HG02970 (cell line): ENCODE measurements around the gene RSU1.
"Not testable (repeated sequence)": the region's sequence is repeated elsewhere in the genome, so short reads cannot be mapped to it uniquely, and the experiment has no call there.

Source experiments
- ATAC-seq: cut with Tn5 transposase; IDR thresholded peaks from one replicate; pipeline ENCODE4 v1.9.1; 2021; ENCODE audit warnings: mild to moderate bottlenecking, moderate library complexity, moderate number of reproducible peaks; ENCODE audit not compliant: unreplicated experiment, low FRiP score

The RSU1 gene

DNA sequence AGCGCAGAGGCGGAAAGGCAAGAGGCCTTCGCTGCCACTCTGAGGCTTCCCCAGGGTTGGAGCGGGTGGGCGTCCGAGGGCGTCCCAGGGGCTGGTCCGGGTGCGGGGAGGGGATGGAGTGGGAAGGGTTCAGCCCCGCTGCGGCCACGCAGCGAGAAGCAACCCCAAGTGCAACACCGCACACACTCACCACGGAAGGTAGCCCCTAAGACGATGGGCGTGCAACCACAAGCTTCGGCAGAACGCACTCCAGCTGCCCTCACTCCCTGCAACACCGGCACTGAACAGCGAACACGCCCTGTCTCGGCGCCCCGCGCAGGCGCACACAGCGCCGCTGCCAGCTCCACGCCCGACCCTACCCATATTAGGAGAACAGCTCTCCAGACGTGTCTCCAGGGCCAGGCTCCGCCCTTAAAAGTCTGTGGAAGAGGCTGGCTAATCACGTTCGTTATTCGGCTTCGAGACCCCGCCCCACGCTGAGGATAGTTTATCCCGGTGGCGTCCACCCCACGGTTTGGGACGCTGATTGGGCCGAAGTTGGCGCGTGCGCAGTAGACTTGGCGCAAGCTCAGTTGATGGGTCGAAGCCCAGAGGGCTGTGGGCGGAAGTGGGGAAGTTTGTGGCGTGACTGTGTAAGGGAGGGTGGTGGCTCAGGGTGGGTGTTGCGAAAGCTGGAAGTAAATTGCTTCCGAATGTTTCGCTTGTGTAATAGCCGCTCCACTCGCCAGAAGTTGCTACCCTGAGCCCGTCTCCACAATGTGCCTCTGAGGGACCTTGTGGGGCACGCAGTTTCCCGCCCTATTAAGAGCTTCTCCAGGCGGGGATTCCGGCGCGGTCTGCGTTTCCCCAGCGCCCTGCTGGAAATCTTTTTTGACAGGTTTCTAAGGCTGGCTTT is at the start of gene RSU1:
Gene RSU1, minus strand, starts transcription at position 300 of the 895 bp plus-strand sequence. CDS start 343 bp downstream, outside the sequence.
- ATAC-seq, result peak; percentile 100

DNA sequence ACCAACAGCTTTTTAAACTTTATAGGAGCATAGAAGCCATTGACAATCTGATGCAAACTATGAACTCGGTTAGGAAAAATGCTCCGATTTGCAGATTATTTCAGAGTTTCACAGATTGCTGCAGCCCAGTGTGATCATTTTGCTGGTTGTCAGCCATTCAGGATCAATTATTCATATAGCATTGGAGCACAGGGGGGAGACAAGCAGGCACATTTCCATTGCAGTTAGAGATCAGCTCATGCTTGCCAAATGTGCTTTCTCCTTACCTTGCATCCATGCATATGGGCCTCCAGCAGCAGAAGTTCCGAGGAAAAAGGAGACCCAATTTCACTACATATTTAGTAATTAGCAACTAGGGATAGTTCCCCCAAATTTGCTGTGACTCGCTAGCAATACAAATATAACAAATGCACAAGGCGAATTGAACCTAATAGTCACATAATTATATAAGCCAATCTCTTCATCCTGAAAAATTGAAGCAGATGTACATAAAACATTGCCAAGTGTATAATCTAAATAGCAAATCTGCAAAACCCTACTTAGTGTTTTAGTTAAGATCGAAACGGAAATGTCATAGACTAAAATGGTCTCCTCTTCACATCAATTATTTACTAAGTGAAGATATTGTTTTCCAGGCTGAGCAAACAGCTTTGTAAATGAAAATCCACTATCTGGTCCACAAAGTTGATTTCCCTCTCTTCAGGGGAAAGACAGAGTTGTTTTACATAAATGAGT is 49.5 kb upstream of the RSU1 start:
- no peak for ATAC-seq

DNA sequence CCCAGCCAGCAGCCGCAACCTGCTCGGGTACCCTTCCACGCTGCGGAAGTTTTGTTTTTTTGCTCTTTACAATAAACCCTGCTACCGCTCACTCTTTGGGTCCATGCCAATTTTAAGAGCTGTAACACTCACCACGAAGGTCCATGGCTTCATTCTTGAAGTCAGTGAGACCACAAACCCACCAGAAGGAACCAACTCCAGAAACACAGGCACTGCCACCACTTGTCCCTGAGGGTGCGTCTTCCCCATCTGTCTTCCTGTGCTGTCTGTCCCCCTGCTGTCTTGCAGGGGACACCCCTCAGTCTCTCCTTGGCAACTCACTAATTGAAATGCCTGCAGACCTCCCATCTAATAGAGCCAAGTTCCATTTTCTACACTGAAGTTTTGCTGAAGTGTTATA is 48.5 kb upstream of the RSU1 start:
- ATAC-seq, result no peak

DNA sequence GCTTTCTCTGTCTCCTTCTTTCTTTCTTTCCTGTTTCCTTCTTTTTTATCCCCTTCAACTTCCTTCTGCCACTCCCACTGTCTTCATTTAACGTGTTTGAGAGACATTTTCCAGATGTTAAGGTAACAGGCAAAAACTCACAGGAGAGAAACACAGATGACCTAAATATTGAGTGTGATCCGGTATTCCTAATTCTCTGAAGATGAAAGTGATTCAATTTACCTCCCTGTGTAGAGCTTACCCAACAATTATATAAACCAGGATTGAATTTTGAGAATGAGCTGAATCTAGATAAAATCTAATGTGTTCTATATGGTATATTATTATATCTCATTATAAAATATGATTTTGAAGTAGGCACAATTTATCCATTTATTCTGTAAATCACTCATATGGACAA is 46.5 kb upstream of the RSU1 start:
- ATAC-seq, result no peak

DNA sequence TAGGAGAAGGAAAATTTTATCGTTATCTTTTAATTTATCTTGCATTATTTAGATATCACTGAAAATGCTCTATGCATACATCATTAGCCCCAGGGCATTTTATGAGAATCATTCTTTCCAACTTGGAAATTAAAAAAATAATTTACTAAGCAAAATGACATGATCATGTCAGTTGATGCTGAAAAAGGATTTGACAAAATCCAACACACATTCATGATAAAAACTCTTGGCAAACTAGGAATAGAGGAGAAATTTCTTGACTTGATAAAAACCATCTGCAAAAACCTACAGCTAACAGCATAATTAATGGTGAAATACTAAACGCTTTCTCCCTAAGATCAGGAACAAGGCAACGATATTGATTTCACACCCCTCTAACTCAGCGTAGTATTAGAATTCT is 40.2 kb upstream of the RSU1 start:
- no peak for ATAC-seq

DNA sequence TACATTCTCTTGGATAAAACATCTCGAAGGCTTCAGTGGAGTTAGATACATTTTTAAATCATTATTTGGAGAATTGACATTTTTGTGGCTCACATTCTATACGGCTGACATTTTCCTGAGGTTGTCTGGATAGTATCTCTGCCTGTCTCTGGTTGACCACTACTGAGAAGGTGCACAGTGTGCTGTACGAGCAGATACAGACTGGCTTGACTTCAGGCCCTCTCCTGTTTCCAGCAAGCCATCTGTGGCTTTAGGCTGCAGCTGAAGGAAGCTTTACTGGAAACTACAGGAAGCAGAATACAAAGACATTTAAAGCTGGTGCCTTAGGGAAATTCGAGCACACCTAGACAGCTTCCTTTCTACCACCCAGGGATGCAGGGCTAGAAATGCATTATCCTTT is 39.3 kb upstream of the RSU1 start:
- no peak for ATAC-seq

DNA sequence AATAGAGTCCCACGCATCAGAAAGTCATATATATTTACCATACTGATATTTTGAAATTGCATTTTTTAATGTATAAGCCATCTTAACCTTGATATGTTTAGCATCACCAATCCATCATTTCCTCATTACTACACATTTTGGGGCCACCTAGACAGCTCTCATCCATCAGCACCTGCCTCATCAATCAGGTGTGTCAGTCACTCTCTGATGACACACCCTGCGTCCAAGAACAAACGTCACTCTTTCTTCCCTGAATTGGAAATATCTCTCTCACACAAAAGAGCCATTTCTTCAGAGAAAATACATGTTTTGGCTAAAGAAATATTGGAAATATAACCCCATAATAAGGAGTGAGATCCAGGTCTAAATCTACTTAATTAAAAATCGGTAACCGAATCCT is 38.9 kb upstream of the RSU1 start:
- no peak for ATAC-seq

DNA sequence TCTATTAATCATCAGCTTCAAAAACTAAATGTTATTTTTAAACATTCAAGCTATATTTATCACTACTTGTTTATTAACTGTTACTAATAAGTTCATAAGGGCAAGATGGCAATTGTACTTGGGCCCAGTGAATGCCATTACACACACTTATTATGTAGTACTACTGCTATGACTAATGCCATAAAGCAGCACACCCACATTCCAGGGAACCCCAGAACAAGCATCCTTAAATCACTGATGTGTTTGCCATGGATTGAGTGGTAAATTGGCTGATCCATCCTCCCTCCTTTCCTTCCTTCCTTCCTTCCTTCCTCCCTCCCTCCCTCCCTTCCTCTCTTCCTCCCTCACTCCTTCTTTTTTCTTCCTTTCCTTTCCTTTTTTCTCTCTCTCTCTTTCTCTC is 37.4 kb upstream of the RSU1 start:
- ATAC-seq, result no peak

DNA sequence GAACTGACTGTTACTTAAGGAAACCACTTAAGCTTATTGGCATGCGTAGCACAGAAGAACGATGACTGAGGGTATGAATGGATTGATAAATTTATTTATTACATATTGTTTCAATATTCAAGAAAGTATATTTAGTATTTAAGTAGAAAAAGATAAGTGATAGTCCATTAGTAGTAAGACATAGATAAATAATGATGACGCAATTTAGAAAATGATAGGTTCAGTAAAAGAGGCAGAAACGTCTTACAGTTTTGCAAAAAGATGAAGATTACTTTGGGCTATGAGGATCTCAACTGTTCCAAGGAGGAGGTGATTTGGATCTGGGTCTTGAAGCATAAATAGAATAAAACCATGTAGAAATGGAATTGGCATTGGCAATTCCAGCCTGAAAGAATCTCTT is 36.6 kb upstream of the RSU1 start:
- no peak for ATAC-seq

DNA sequence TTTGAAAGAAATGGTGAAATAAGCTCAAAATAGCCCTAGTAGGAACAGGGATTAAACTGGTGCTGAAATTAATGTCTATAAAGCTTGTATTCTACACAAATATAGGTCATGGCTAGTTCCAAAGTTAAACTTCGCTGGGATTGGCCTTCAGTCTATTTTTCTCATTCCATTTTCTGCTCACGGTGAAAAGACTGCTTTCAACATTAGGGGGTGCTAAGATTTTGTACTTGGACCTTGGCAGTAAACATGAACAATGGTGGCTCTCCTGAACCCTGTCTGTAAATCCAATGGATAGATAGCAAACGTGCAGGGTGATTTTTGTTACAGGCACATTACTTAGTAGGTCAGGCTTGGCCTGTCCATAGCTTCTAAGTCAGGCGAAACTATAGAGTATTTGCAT is 36.0 kb upstream of the RSU1 start:
- ATAC-seq, result no peak

DNA sequence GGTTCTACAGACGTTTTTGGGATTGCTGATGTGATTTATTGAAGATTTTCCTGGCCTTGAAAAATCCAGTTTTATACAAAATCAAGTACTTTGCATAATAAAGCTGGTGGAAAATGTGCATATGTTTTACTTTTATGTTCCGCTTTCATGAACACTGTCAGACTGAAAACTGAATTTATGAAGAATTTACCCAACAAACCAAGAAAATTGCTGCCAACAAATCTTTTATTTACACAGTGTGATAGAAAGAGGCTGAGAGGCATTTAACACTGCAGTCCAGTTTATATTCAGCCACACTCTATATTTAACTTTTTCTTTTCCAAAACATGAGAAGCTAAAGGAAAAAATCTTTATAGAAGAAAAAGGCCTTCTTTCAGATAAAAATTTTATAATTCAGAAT is 35.4 kb upstream of the RSU1 start:
- no peak for ATAC-seq

DNA sequence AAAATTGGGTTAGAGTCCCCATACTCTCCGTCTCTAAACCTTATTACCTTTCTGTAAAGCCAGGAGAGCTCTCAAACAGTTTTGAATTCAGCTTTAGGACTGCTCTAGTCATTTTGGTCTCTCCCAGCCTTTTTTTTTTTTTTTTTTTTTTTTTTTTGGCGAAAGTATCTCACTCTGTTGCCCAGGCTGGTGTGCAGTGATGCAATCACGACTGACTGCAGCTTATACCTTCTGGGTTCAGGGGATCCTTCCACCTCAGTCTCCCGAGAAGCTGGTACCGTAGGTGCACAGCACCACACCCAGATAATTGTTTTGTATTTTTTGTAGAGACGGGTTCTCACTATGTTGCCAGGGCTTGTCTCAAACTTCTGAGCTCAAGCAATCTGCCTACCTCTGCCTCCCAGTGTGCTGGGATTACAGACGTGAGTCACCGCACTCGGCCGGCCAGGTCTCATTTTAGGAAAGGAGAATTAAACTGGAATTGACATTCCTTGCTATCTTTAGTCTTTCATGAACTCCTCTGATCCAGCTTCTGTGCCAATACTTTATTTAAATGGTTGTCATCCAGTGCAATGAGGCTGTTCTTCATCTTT is 31.4 kb upstream of the RSU1 start:
- ATAC-seq, result no peak

DNA sequence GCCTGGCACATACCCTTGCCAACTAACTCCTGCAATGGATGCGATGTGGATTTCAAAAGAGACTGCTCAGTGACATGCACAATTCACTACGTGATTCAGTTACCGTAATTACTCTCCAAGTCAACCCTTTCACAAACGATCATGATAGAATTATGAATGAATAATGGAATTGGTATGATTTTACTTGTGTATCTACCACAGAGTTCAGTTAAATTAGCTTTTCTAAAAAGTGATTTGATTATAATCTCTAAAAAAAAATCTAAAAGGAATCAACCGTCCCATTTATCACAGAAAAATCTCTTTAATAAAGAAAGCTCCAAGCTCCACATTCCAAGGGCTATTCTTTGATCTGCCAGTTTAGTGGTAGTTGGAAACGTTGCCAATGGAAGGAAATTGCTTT is 30.4 kb upstream of the RSU1 start:
- no peak for ATAC-seq

DNA sequence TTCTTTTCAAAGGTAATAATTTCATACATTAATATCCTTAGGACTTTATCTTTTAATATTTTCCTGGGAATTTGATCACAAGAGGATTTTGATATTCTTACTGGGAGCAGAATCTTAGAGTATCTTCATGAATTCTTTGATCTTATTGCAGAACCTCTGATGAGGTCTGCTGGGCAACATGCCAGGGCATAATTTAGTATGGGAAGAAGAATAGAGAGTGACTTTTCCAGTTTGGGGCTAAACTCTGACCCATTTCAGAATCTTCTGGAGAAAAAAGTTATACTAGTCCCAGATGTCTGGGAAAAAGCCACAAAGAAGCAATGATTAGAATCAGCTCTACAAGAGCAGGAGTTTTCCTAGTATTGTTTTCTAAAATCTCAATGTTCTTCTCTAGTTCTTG is 28.0 kb upstream of the RSU1 start:
- no peak for ATAC-seq

DNA sequence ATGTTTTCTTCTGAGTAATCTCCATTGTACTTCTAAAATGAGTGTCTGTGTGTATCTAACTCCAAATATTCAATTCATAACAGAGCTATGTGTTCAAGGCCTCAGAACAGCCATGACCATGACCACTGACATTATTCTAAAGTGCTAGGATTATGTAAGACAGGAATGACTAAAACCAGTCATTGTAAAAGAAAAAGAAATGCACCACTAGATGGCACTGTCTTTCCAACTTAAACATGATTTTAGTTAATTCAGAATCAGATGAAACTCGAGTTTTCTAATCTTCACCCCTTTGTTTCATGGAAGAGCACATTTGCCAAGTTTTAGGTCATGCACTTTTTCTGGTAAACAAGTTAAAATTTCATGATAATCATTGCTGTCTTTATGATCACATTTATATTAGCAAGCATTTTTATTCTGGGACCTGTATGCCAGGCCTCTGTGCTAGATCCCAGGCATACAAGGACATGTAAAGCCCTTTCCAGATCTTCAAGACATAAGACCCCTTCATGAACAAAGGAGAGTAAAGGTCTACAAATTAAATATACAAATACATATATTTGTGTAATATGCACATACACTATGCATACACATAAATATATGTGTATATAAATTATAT is 26.1 kb upstream of the RSU1 start:
- ATAC-seq, result no peak

DNA sequence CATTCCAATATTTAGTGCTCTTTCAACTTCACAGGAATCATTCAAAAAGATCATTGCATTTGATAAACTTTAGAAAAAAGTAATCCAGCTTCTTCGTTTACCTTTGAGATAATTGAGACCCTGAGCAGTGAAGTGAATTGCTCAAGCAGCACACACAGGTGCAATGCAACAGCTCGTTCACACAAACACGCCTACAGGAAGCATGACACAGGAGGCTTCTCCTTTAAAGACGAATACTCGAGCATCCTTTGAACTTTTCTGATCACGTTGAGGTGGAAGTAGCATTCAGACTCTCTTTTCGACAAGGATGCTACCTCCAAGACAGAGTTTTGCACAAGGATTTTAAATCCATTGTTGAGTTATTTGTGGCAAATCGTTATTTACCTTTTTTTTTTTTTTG is 18.0 kb upstream of the RSU1 start:
- ATAC-seq, result no peak

DNA sequence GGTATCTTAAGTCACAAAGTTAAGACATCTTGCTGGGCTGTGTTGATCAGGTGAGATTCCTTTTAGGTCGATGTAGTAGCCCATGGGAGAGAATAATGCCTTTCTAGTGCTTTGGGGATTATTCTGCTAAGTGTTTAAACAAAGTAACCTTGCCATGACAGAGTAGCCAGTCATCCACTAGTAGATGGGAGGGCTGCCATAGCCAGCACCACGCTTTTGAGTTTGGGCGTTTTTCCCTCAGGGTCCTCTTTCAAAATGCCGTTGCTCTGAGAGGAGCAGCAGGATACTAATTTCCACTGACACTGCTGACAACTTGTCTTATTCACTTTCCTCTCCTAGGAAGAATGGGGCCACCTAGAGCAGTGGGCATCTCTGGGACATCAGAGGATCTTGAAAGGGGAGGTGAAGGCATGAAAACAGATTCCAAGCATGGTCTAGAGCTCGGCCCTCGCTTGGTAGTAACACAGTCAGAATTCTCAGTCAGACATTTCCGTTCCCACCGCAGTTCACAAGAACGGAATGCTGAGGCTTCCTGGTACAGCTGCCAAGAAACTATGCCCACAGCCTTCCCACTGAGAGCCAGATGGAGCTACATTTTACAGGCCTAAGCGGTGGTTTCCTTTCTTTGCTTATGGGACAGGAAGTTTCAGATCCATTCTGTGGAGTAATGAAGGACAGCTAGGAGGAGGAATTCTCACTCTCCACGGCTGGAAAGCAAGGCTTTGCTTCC is 15.3 kb upstream of the RSU1 start:
- no peak for ATAC-seq

DNA sequence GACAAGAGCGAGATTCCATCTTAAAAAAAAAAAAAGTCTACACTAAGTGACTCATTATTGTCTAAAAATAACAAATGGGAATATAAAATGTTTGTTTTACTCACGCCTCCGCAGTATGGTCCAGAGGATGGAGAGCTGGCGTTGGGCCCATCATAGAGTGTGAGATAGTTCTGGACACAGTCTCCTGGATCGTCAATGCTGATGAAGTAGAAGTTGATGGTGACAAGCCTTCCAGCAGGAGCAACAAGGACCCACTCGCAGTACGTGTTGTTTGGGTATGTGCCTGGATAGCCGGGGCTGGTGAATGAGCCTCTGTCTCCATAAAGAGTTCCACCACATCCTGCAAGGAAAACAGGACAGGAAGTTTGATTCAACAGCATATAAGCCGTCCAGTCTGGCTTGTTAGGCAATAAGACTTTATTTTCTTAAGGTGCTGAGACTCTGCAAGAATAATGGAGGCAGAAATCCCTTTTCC is 11.5 kb upstream of the RSU1 start:
- ATAC-seq, result no peak

DNA sequence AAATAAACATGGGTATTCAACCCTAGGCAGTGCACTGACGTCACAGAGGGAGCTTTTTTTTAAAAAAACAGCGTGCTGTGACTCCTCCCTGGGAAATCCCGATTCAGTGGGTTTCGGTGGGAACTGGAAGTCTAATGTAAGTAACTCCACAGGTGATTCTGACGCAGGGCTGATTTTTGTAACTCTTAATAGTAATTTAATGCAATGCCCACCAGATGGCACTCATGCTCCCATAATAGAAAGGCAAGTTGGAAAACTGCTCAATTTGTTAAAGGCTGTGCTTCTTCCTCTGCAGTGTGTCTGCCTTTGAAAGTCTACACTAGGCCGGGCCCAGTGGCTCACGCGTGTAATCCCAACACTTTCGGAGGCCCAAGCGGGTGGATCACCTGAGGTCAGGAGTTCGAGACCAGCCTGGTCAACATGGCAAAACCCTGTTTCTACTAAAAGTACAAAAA is 10.9 kb upstream of the RSU1 start:
- ATAC-seq, result peak; percentile 66

DNA sequence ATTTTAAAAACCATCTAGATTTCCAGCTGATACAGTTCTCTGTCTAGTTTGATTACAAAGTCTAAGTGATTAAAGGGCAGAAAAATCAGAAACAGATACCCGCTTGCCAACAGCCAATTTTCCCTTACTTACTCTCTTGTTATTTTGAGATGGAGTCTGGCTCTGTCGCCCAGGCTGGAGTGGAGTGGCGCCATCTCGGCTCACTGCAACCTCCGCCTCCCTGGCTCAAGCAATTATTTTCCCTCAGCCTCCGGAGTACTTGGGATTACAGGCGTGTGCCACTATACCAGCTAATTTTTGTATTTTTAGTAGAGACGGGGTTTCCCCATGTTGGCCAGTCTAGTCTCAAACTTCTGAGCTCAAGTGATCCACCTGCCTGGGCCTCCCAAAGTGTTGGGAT is 10.2 kb upstream of the RSU1 start:
- ATAC-seq, result not testable (repeated sequence)
